HG03521 (cell line): ENCODE results near the gene ARRB1.
A peak's percentile ranks its signal among the peaks of the same experiment; 100 is the strongest.

Experiments used
- ATAC-seq: cut with Tn5 transposase; IDR thresholded peaks from one replicate; pipeline ENCODE4 v1.9.1; 2021; ENCODE audit warnings: mild to moderate bottlenecking, moderate library complexity; ENCODE audit not compliant: unreplicated experiment

The ARRB1 gene

DNA sequence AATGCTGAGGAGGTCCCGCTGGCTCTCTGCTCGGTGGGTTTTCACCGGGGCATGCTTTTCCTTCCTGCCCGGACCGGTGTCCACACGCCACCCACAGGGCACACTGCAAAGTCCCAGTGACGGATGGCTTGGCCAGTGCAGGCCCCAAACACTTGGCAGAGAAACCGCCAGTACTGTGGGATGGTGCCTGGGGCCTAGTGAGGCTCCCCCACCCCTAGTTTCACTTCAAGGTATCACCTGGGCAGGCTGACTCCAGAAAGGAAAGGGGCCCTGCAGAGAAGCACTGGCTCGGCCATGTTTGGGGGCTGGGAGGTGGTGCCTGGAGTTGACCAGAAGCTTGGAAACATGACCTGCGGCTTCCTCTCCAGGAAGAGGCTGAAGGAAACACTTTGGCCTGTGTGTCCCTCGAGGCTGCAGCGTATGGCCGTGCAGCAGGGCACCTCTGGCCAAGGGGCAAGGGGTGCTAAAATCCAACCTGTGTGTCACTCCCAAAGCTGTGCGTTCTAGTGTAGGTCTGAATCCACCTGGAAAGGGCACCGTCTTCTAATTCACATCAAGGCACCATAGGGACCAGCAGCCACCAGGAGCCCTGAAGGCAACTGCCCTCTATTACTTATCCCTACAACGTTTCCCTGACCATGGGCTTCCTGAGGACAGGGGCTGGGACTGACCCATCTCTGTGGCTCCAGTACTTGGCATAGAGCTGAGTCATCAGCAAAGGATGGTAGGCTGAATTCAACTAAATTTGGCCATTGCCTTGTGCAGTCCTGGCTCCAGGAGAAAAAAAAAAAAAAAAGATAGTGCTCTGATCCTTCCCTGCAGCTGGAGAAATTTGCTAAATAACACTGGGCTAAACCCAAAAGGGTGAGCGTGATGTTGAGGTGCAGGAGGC is 88.3 kb downstream of the ARRB1 start:
- ATAC-seq, result no peak

DNA sequence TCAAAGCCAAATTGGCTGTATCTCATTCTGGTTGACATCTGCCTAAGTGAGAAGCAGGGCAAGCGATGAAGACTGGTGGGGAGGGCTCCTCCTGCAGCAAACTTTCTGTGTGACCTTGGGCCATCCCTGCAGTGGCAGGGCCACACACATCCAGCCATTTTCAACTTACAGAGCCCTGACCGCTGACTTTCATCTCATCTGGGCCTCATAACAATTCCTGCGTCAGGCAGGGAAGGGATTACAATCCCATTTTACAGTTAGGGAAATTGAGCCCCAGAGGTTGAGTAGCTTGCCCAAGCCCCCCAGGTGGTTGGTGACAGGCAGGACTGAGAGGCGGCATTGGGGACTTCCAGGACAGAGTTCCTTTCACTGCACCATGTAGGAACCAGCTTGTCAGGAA is 89.0 kb downstream of the ARRB1 start:
- no peak for ATAC-seq

DNA sequence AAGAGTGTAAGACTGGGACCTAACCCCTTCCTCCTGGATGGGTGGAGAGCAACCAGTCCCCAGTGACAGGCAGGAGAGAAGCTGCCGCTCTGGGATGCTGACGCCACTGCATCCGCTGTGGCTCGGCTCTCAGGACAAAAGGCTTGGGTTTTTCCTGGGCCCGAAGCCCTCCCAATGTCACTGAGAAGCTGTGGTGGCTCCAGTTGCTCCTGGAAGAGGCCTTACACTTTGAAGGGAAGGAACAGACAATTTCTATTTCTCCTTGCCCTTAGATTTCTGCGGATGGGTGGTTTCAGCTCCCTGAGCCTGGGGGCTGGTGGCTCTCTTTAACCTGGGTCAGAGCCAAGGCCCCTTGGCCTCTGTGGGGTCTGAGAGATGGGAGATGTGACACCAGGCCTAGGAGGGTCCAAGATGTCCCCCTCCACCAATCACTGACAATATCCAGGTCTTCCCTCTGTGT is 89.5 kb downstream of the ARRB1 start:
- no peak for ATAC-seq

DNA sequence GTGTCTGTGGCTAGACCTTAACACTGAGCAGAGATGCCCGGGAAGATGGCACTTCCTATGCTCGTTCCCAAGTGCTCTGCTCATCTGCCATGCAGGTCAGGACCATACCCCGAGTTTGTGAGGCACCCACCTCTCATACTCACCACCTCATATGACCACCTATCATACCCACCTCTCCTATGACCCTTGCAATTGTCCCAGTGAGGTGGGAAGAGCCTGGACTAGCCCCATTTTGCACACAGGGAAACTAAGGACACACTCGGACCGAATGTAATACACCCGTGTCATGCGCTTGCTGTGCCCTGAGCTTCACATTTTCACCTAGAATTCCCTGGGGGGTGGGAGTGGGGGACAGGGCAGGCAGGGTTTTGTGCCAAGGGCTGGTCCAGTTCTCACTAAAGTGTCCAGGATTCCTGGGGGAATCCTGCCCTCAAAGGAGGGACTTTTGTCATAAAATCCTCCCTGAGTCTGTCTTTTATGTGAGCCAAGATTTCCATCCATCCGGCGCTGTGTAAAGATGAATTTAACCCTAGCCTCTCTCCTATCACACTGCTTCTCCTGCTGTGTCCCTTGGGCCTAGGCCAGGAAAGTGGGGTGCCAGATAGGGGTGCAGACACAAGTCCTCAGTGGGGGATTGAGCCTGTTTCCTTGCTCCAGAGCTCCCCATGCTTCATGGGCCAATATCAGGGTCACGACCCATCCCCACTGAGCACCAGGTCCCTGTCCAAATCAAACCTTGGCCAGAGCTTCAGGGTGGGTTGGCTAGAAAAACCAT is 90.9 kb downstream of the ARRB1 start:
- ATAC-seq, result no peak

DNA sequence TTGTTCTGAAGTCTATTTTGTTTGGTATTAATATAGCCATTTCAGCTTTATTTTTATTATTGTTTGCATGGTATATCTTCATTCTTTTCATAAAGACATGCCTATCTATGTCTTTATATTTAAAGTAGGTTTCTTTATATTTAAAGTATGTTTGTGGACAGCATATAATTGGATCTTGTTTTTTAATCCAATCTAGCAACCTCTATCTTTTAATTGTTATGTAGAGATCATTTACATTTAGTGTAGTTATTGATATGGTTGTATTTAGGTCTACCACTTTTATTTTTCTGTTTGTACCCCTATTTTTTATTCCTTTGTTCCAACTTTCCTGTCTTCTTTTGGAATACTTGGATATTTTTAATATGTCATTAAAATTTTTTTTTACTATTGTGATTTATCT is 97.1 kb downstream of the ARRB1 start:
- no peak for ATAC-seq

DNA sequence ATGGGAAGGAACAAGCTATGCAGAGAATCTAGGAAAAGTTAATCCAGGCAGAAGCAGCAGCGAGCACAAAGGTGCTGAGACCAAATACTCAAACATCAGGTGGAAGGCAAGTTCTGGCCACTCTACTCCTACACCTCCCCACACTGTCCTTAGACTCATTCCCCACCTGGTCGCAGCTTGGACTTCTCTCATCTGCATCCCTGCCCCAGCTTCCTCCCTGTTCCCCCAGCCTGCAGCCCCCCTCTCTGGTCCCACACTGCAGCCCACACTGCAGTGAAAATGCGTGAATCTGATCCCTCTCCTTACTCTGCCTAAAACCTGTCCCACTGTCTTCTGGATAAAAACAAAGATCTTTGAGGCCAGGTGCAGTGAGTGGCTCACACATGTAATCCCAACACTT is 101.8 kb downstream of the ARRB1 start:
- no peak for ATAC-seq

DNA sequence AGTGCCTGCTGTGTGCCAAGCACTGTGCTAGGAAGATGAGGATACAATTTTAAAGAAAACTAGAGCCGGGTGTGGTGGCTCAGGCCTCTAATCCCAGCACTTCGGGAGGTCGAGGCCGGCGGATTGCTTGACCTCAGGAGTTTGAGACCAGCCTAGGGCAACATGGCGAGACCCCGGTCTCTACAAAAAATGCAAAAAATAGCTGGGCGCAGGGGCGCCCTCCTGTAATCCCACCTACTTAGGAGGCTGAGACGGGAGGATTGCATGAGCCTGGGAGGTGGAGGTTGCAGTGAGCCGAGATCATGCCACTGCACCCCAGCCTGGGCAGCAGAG is 102.6 kb downstream of the ARRB1 start:
- no peak for ATAC-seq

DNA sequence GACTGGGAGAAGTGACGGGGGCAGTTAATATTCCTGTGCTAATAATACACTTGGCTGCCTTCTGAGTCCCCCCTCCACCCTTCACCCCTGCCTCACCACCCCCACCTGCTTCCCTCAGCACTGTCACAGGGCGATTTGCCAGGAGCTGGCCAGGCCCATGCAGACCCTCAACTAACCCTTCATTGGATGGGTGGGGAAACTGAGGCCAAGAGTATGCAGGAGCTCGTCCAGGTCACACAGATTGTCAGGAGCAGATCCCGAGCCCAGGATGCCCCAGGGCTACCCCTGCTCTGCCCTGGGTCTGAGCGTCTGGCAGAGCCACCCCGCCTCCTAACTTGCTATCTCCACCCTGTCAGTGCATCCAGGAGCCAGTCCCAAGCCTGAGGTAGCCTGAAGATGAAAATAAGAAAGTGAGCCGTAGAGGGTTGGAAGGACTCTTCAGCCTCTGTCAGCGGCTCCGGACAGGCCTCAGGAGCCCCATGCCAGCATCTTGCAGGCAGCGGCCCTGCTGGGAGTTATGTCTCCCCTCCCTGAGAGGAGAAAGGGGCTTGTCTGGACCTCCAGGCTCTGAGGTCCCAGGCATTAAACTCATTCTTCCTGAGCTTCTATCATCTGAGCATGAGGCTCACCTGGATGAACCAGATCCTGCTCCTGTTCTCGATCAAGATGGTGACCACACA is 104.7 kb downstream of the ARRB1 start:
- no peak for ATAC-seq

DNA sequence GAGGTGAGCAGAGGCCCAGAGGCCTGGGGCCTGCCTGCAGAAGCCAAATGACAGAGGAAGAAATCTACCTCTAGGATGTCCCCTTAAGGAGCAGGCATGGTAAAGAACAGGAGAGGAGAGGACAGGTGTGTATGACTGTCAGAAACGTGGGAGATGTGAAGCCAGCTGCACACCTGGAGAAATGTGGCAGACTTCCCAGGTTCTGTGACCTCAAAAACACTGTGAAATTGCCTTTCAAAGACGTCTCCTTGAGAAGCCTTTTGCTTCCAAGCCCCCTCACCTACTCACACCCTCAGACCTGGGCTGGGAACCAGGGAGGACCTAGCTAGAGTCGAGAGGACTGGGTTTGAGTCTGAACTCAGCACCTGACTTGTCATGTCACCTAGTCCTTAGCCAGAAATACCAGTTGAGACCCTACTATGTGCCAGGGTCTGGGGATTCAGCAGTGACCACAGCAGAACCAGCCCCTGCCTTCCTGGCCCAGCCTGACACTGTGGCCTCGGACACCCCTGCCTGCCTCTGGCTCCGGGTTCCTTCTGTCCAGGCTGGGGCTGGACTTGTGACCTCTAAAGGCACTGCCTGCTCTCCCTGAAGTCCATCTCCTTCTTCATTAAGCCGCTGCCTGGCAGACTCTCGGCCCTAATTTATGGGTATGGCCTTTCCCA is 105.3 kb downstream of the ARRB1 start:
- no peak for ATAC-seq

DNA sequence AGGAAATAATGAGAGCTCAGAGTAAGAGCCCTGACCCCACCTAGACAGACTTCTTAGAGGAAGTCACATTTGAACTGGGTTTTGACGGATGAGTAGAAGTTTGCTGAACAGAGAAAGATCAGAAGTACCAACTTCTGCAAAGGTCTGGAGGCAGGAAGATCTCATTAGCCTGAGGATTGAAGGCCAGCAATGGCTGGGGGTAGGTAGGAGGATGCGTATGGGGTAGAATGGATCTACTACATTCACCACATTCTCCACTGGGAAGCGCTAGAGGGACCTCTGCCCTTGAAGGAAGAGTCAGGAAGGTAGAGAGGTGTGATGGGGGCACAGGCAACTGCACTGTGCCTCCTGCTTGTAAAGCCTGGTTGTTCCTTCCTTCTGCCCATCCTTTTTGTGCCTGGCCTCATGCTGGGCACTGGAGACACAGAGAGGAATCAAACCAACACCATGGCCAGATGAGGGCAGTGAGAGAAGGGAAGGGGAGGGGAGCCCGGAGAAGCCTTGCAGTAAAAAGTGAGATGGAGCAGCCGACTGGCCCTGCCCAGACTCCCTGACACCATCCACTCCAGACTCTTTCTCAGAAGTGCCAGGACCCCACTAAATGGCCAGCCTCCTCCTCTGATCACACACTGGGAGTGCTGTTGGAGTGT is 106.0 kb downstream of the ARRB1 start:
- ATAC-seq, result no peak

DNA sequence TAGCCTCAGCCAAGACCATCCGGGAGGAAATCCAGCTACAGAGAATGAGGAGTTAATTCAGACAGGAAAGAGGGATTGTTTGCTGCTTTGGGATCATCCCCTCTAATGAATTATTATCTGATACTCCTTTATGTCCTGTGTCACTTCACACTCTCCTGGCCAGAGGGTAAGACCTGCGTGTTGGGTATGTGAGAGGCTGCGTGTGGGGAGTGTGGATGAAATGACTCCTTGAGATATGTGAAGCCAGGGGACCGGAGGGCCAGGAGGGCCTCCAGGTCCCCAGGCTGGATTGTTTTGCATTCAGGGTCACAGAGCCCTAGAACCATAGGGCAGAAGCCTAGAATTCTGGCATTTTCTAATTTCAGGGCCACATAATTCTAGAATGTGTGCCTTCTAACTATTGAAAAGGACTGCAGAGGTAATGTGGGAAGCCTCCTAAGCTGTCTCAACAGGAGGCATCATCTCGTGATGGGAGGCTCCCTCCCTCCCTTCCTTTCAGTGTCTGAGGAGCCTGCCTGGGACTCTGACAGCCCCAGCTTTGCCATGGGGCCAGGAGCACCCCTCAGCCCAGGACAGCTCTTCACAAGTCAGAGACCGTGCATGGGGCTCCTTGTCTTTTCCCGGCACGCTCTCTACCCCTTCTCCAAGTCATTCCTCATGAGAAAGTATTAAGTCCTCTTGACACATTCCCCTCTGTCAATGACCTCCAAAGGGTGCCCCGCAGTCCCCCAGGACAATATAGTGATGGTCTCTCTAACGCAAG is 107.2 kb downstream of the ARRB1 start:
- no peak for ATAC-seq

DNA sequence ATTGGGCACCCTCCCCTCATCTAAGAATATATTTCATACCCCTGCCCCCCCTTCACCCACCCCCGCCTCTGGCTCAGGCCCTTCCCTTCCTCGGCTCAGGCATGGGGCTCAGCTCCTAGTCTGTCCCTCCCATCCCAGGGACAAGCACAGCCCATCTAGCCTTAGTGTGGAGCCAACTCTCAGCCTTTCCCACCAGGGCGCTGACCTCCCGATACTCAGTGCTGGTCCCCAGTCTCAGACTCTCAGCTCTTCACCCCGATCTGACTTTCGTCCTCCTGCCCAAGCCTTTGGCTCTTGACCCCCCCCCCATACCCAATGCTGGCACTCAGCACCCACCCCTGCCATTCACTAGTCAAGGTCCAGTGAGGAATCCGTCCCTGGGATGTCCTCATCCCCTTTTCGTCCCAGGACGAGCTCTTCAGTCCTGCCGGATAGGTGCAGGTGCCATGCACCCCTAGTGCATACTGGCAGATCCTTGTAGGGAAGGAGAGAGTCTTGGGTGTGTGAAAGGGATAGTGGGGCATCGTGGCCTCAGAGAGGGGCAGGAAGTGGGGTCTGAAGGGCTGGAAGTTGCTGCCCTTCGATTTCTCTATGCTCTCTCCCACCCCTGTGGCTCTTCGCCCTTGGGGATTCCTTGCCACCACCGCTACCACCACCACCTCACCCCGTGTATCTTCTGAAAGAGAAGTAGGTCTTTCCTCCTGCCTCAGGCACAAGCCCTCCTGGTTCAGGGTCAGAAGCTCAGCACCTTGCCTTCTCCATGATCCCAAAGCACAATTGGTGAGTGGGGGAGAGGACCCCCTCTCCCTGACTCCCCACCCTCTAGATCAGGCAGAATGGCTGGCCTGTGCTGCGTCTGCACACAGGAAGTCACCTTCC is 108.5 kb downstream of the ARRB1 start:
- ATAC-seq, result no peak

DNA sequence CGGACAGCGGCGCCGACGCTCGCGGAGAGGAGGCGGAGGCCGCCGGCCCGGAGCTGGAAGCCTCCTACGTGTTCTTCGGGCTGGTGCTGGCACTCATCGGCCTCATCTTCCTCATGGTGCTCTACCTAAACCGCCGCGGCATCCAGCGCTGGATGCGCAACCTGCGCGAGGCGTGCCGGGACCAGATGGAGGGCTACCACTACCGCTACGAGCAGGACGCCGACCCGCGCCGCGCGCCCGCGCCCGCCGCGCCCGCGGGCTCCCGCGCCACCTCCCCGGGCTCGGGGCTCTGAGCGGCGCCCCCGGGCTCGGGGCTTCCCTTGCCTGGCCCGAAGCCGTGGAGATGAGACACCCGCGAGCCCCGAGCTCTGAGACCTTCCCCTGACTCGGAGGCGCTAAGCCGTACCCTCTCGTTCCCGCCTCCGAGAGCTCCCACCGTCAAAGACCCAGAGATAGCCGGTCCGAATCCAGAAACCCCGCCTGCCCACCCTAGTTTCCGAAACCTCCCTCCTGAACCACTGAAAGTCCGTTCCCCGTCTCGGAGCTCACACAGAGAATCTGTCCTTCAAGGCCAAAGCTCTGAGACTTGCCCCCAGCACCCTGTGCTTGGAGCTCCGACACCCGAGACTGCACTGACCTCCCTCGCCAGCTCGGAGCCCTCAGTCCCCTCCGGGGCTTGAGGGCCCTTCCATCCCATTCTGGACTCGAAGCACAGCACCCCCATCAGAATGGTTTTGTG is 109.4 kb downstream of the ARRB1 start:
- ATAC-seq, result no peak

DNA sequence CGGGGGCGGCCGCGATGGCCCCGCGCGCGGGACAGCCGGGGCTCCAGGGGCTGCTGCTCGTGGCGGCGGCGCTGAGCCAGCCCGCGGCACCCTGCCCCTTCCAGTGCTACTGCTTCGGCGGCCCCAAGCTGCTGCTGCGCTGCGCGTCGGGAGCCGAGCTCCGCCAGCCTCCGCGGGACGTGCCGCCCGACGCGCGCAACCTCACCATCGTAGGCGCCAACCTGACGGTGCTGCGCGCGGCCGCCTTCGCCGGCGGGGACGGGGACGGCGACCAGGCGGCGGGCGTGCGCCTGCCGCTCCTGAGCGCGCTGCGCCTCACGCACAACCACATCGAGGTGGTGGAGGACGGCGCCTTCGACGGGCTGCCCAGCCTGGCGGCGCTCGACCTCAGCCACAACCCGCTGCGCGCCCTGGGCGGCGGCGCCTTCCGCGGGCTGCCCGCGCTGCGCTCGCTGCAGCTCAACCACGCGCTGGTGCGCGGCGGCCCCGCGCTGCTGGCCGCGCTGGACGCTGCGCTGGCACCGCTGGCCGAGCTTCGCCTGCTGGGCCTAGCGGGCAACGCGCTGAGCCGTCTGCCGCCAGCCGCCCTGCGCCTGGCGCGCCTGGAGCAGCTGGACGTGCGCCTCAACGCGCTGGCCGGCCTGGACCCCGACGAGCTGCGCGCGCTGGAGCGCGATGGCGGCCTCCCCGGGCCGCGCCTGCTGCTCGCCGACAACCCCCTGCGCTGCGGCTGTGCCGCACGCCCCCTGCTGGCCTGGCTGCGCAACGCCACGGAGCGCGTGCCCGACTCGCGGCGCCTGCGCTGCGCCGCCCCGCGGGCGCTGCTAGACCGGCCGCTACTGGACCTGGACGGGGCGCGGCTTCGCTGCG is 110.2 kb downstream of the ARRB1 start:
- ATAC-seq, result peak; percentile 91

DNA sequence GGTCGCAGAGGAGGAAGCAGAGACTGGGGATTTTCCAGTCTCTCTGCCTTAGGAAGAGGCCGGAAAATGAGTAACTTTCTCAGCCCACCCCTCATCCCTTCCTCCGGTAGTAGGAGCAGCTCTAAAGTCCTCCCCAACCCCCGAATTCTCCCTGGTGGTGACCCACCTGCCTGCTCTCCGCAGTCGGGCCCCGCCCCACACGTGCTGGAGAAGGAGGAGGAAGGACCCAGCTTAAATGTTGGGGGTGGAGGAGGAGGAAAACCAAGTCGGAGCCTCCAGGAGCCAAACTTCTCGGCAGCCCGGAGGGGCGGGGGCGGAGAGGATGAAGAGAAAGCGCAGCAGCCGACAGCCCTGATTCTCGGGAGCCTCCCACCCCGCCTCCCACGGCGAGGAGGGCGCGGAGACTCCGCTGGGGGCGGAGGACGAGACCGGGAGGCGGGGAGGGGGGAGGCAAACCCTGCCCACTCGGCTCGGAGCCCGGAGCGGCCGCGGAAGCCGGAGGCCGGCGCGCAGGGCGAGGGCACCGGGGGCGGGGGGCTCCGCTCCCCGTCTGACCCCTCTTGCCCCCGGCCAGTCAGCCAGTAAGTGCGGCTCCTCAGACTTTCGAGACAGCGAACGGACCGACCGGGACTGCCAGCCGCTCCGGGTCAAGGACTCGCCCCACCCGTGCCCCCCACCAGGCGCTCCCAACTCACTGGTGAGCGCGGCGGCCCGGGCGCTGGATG is 111.0 kb downstream of the ARRB1 start, which contains the start of gene TPBGL:
TPBGL (plus strand) TSS at position 464 of the 725 bp plus-strand sequence. CDS start 276 bp downstream, outside the sequence.
- ATAC-seq, result no peak

DNA sequence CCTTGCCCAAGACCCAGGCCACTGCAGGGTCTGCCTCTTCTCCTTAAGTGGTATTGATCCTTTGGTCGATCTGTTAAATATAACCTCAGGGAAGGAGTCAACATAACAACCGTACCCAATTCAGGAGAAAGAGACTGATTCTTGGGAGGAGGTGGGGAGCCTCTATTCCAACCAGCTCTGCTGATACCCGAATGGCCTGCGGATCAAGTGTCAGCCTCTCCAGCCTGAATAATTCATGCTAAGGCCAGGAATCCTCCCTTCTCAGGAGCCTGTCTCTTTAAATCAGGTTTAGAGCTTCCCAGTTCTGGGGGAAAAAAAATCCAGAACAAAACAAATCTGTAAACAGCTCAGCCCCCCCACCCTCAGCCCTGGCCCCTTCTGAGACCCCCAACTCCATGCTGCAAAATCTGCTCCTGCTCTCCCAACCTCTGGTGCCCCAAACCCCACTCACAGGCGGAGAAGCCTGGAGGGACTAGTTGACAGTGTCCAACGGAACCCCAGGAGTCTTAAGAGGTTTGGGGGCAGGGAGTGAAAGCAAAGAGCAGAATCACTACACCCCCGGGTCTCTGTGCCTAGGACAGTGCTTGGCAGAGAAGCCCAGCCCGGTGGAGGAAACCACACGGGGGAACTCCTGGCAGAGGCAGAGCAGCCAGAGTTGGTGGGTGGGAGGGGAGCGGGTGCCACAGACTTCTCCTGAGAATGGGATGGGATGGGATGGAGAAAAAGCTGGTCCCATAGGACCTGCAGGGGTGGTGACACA is 111.8 kb downstream of the ARRB1 start:
- no peak for ATAC-seq
